ENCODE data around the gene PPARD.

The PPARD gene

GRCh38 chr6:35454391-35455110 is 112.2 kb downstream of the PPARD start:
- Histone ChIP-seq H3K27ac (ENCODE audit: low read depth, low read length) (no peak overlapping the region), H3K36me3 (ENCODE audit: insufficient read depth, low read length) (peaks cover 7% of the 10 kb centered on the region), H3K9me3 (ENCODE audit: low read length) (no peaks in the 10 kb centered on the region), H3K4me3 (ENCODE audit: low read depth in 1 of 2, low read length in 2 of 2) (no peak overlapping the region), H3K4me1 (ENCODE audit: insufficient read depth, low read length) (peaks cover 15% of the 10 kb centered on the region), H3K27me3 (ENCODE audit: control insufficient read depth in 1 of 2, insufficient read depth in 2 of 2, low read length in 2 of 2) (no peaks in the 10 kb centered on the region), H3K9ac (ENCODE audit: low read length) (no peak overlapping the region)

- no peaks in the 10 kb centered on the region for H3K27me3 ChIP-seq (ENCODE audit: control insufficient read depth in 1 of 2, insufficient read depth in 2 of 2, low read length in 2 of 2)
- no peak overlapping the region for H3K4me3 ChIP-seq (ENCODE audit: low read depth in 1 of 2, low read length in 2 of 2)
- peaks cover 7% of the 10 kb centered on the region for H3K36me3 ChIP-seq (ENCODE audit: insufficient read depth, low read length)
- H3K9ac ChIP-seq (ENCODE audit: low read length): no peak overlapping the region
- H3K9me3 ChIP-seq (ENCODE audit: low read length): no peaks in the 10 kb centered on the region
- peaks cover 7% of the 10 kb centered on the region for H3K4me1 ChIP-seq (ENCODE audit: insufficient read depth, low read length)
- H3K27ac ChIP-seq (ENCODE audit: low read depth, low read length): no peak overlapping the region
Measured at GRCh38 chr6:35457907-35458306, 115.5 kb downstream of the PPARD start.

GRCh38 chr6:35461270-35461669 is 118.9 kb downstream of the PPARD start:
- no peak overlapping the region for H3K4me3 ChIP-seq (ENCODE audit: low read depth in 1 of 2, low read length in 2 of 2)
- H3K9me3 ChIP-seq (ENCODE audit: low read length): no peaks in the 10 kb centered on the region
- H3K27ac ChIP-seq (ENCODE audit: low read depth, low read length): no peak overlapping the region
- no peak overlapping the region for H3K9ac ChIP-seq (ENCODE audit: low read length)
- H3K4me1 ChIP-seq (ENCODE audit: insufficient read depth, low read length): no peaks in the 10 kb centered on the region
- peaks cover 7% of the 10 kb centered on the region for H3K36me3 ChIP-seq (ENCODE audit: insufficient read depth, low read length)
- H3K27me3 ChIP-seq (ENCODE audit: control insufficient read depth in 1 of 2, insufficient read depth in 2 of 2, low read length in 2 of 2): no peaks in the 10 kb centered on the region

GRCh38 chr6:35463292-35463691 is 120.9 kb downstream of the PPARD start:
- Histone ChIP-seq H3K9me3 (ENCODE audit: low read length) (no peaks in the 10 kb centered on the region), H3K4me1 (ENCODE audit: insufficient read depth, low read length) (no peaks in the 10 kb centered on the region), H3K9ac (ENCODE audit: low read length) (no peak overlapping the region), H3K36me3 (ENCODE audit: insufficient read depth, low read length) (no peaks in the 10 kb centered on the region), H3K27me3 (ENCODE audit: control insufficient read depth in 1 of 2, insufficient read depth in 2 of 2, low read length in 2 of 2) (no peaks in the 10 kb centered on the region), H3K4me3 (ENCODE audit: low read depth in 1 of 2, low read length in 2 of 2) (no peak overlapping the region), H3K27ac (ENCODE audit: low read depth, low read length) (no peak overlapping the region)

- Histone ChIP-seq H3K9ac (ENCODE audit: low read length) (no peak overlapping the region), H3K27ac (ENCODE audit: low read depth, low read length) (no peak overlapping the region), H3K4me1 (ENCODE audit: insufficient read depth, low read length) (peaks cover 13% of the 10 kb centered on the region), H3K36me3 (ENCODE audit: insufficient read depth, low read length) (peaks cover 14% of the 10 kb centered on the region), H3K9me3 (ENCODE audit: low read length) (no peaks in the 10 kb centered on the region), H3K4me3 (ENCODE audit: low read depth in 1 of 2, low read length in 2 of 2) (no peak overlapping the region), H3K27me3 (ENCODE audit: control insufficient read depth in 1 of 2, insufficient read depth in 2 of 2, low read length in 2 of 2) (no peaks in the 10 kb centered on the region)
Measured at GRCh38 chr6:35465646-35466045, 123.3 kb downstream of the PPARD start.

GRCh38 chr6:35468181-35468979 is 126.0 kb downstream of the PPARD start, which contains the start of gene RPL10A:
TSS of gene RPL10A (plus strand) at chr6:35468401. CDS start at chr6:35468435, 34 bp downstream.
- Histone ChIP-seq H3K36me3 (ENCODE audit: insufficient read depth, low read length) (peaks cover 35% of the 10 kb centered on the region), H3K4me1 (ENCODE audit: insufficient read depth, low read length) (peaks cover 29% of the 10 kb centered on the region), H3K4me3 (ENCODE audit: low read depth in 1 of 2, low read length in 2 of 2) (peak within 1 kb of the TSS; percentile 75 to 80), H3K9ac (ENCODE audit: low read length) (peak within 1 kb of the TSS; percentile 91), H3K27me3 (ENCODE audit: control insufficient read depth in 1 of 2, insufficient read depth in 2 of 2, low read length in 2 of 2) (no peaks in the 10 kb centered on the region), H3K9me3 (ENCODE audit: low read length) (no peaks in the 10 kb centered on the region), H3K27ac (ENCODE audit: low read depth, low read length) (peak within 1 kb of the TSS; percentile 93)

- H3K4me1 ChIP-seq (ENCODE audit: insufficient read depth, low read length): peaks cover 29% of the 10 kb centered on the region
- H3K9me3 ChIP-seq (ENCODE audit: low read length): no peaks in the 10 kb centered on the region
- peak overlapping the region; percentile 75 to 80 for H3K4me3 ChIP-seq (ENCODE audit: low read depth in 1 of 2, low read length in 2 of 2)
- peak overlapping the region; percentile 93 for H3K27ac ChIP-seq (ENCODE audit: low read depth, low read length)
- H3K9ac ChIP-seq (ENCODE audit: low read length): peak overlapping the region; percentile 91
- no peaks in the 10 kb centered on the region for H3K27me3 ChIP-seq (ENCODE audit: control insufficient read depth in 1 of 2, insufficient read depth in 2 of 2, low read length in 2 of 2)
- H3K36me3 ChIP-seq (ENCODE audit: insufficient read depth, low read length): peaks cover 40% of the 10 kb centered on the region
Measured at GRCh38 chr6:35468980-35469750, 126.8 kb downstream of the PPARD start.

- Histone ChIP-seq H3K4me3 (ENCODE audit: low read depth in 1 of 2, low read length in 2 of 2) (peak overlapping the region; percentile 75 to 80), H3K4me1 (ENCODE audit: insufficient read depth, low read length) (peaks cover 29% of the 10 kb centered on the region), H3K9me3 (ENCODE audit: low read length) (no peaks in the 10 kb centered on the region), H3K9ac (ENCODE audit: low read length) (peak overlapping the region; percentile 91), H3K27ac (ENCODE audit: low read depth, low read length) (peak overlapping the region; percentile 93), H3K36me3 (ENCODE audit: insufficient read depth, low read length) (peaks cover 48% of the 10 kb centered on the region), H3K27me3 (ENCODE audit: control insufficient read depth in 1 of 2, insufficient read depth in 2 of 2, low read length in 2 of 2) (no peaks in the 10 kb centered on the region)
Measured at GRCh38 chr6:35469751-35470662, 127.6 kb downstream of the PPARD start.

GRCh38 chr6:35470663-35471120 is 128.3 kb downstream of the PPARD start:
- Histone ChIP-seq H3K4me1 (ENCODE audit: insufficient read depth, low read length) (peaks cover 29% of the 10 kb centered on the region), H3K9me3 (ENCODE audit: low read length) (no peaks in the 10 kb centered on the region), H3K36me3 (ENCODE audit: insufficient read depth, low read length) (peaks cover 55% of the 10 kb centered on the region), H3K4me3 (ENCODE audit: low read depth in 1 of 2, low read length in 2 of 2) (peak overlapping the region in 1 of 2 donors; percentile 4), H3K27me3 (ENCODE audit: control insufficient read depth in 1 of 2, insufficient read depth in 2 of 2, low read length in 2 of 2) (no peaks in the 10 kb centered on the region), H3K9ac (ENCODE audit: low read length) (no peak overlapping the region), H3K27ac (ENCODE audit: low read depth, low read length) (peak overlapping the region; percentile 93)

GRCh38 chr6:35471836-35472345 is 129.5 kb downstream of the PPARD start:
- H3K4me1 ChIP-seq (ENCODE audit: insufficient read depth, low read length): peaks cover 29% of the 10 kb centered on the region
- no peaks in the 10 kb centered on the region for H3K9me3 ChIP-seq (ENCODE audit: low read length)
- no peak overlapping the region for H3K9ac ChIP-seq (ENCODE audit: low read length)
- no peak overlapping the region for H3K27ac ChIP-seq (ENCODE audit: low read depth, low read length)
- no peak overlapping the region for H3K4me3 ChIP-seq (ENCODE audit: low read depth in 1 of 2, low read length in 2 of 2)
- no peaks in the 10 kb centered on the region for H3K27me3 ChIP-seq (ENCODE audit: control insufficient read depth in 1 of 2, insufficient read depth in 2 of 2, low read length in 2 of 2)
- H3K36me3 ChIP-seq (ENCODE audit: insufficient read depth, low read length): peaks cover 62% of the 10 kb centered on the region

All from muscle layer of colon (tissue), 2 donors.